Measurements from ENCODE around the gene PIR. TPM values are rescaled to one million over a fixed set of nuclear protein-coding genes. Genes with fewer than 3 reads are reported as not detected.

PIR gene
- total RNA-seq, 1 experiment from 2014 or later, result 27.5 TPM

- H3K9me3 ChIP-seq (ENCODE audit: control insufficient read depth in 1 of 2, insufficient read depth in 1 of 2, low read depth in 1 of 2, low read length in 2 of 2), result no peaks in the 10 kb centered on the region
- no peak overlapping the region for H3K4me3 ChIP-seq (replicated peaks in 1 of 2; ENCODE audit: low read depth in 1 of 2, low read length in 2 of 2)
- H3K4me2 ChIP-seq (ENCODE audit: low read length), result no peak overlapping the region
- ATAC-seq (no peak), DNase-seq (ENCODE audit: low read depth, low spot score) (no peak)
- TF ChIP-seq POLR2AphosphoS5 (IDR thresholded peaks at IDR 0.05; ENCODE audit: low read depth, low read length) (no peak), SRF (IDR thresholded peaks at IDR 0.05; ENCODE audit: low read depth) (no peak), REST (IDR thresholded peaks at IDR 0.05; ENCODE audit: low read depth) (no peak), SIN3A (IDR thresholded peaks at IDR 0.05; ENCODE audit: low read depth) (no peak), MAX (IDR thresholded peaks at IDR 0.05) (no peak), EZH2phosphoT487 (IDR thresholded peaks at IDR 0.05; ENCODE audit: borderline replicate concordance) (no peak), POLR2A (IDR thresholded peaks at IDR 0.05; ENCODE audit: borderline replicate concordance, extremely low read depth, insufficient read depth, insufficient read length) (no peak), ATF3 (IDR thresholded peaks at IDR 0.05) (no peak)
- H3K36me3 ChIP-seq (ENCODE audit: control insufficient read depth in 1 of 2, insufficient read depth in 2 of 2, low read length in 2 of 2), result no peaks in the 10 kb centered on the region
- H2AFZ ChIP-seq (ENCODE audit: low read depth, low read length, poor library complexity, severe bottlenecking), result no peak overlapping the region
- RAD21 ChIA-PET (ENCODE audit: low non-redundant PET in 1 of 2, low total read pairs in 2 of 2, uncharacterized antibody in 2 of 2, unreplicated experiment in 2 of 2), result no interaction called here
- H3K27me3 ChIP-seq (ENCODE audit: insufficient read depth, low read length), result no peaks in the 10 kb centered on the region
- intact Hi-C loops (cut with micrococcal nuclease), result no loop called here
- no peaks in the 10 kb centered on the region for H4K20me1 ChIP-seq (ENCODE audit: insufficient read depth)
- no peaks in the 10 kb centered on the region for H3K4me1 ChIP-seq (ENCODE audit: control insufficient read depth in 1 of 2, insufficient read depth in 2 of 2, low read length in 2 of 2)
- CTCF ChIA-PET, result no interaction called here
- H3K79me2 ChIP-seq (ENCODE audit: insufficient read depth, low read length), result no peaks in the 10 kb centered on the region
- H3K27ac ChIP-seq (ENCODE audit: low read depth, low read length), result no peak overlapping the region
- no peaks in the 10 kb centered on the region for H3K9me2 ChIP-seq (ENCODE audit: insufficient read depth)
- no peak overlapping the region for H3K9ac ChIP-seq (ENCODE audit: low read length)
- BruUV-seq (replicated peaks), result no TSS peak
- POLR2A ChIA-PET, result no interaction called here
Observed at GRCh38 chrX:15509845-15510244, 16.7 kb upstream of the PIR start.

Data from HCT116 (cell line).